ENCODE data around the gene TIMM44.
A peak's percentile ranks its signal among the peaks of the same experiment; 100 is the strongest.
"Not testable (repeated sequence)": the region's sequence is repeated elsewhere in the genome, so short reads cannot be mapped to it uniquely, and the experiment has no call there.

The TIMM44 gene

DNA sequence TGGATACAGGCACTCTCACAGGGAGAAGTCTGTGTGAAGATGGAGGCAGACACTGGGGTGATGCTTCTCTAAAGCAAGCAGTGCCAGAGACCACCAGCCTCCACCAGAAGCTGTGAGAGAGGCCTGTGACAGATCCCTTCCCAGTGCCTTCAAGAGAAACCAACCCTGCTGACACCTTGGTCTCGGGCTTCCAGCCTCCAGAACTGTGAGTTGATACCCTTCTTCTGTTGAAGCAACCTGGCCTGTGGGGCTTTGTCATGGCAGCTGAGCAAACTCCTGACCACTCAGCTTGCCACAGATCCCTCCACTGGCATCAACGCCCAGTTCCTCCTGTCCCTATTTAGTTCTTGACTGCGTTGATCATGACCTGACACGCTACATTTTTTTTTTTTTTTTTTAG is 33.0 kb upstream of the TIMM44 start:
- no peak for DNase-seq

- DNase-seq, result no peak
Measured at GRCh38 chr19:7975037-7975436, 31.6 kb upstream of the TIMM44 start.

- no peak for DNase-seq
Measured at GRCh38 chr19:7973883-7974282, 30.4 kb upstream of the TIMM44 start.

DNA sequence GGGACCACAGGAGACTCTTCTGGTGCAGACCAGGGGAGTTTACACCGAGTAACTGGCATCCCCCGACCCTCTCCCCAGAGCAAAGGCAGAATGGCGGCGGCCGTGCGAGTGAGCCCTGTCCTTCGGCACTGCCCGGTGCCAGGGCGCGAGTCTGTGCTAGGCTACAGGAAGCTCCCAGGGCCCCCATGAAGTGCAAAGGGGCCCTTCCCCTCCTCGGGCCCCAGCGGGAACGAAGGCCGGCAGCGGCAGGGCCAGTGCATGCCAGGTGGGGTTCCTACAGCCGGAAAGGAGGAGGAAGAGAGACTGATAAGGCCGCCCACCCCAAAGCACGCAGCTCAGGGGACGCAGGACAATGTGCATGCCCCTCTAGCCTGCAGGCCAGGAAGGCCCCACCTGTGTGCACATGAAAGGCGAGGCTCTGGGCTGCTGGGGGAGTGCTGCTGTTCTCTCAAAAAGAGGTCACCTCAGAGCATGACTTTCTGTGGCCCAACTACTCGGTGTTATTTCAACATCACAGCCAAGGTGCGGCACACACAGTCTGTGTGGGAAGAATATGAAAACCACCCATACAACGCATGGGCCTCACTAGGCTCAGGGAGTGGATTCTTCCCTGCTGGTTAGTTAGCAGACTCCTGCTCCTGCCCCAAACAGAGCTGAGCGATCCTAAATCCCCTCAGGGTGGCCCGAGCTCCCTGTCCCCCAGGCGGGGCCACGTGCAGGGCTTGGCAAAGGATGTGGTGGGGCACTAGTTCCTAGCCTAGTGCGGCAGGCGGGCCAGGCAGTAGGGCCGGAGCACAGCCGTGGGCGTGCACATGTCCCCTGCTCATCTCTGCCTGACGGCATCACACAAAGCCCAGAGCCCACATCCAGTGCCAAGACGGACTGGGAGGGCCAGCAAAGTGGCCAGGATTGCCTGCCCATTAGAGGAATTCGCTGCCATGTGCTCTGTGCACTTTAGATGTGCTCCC is 28.4 kb upstream of the TIMM44 start:
- no peak for DNase-seq

DNA sequence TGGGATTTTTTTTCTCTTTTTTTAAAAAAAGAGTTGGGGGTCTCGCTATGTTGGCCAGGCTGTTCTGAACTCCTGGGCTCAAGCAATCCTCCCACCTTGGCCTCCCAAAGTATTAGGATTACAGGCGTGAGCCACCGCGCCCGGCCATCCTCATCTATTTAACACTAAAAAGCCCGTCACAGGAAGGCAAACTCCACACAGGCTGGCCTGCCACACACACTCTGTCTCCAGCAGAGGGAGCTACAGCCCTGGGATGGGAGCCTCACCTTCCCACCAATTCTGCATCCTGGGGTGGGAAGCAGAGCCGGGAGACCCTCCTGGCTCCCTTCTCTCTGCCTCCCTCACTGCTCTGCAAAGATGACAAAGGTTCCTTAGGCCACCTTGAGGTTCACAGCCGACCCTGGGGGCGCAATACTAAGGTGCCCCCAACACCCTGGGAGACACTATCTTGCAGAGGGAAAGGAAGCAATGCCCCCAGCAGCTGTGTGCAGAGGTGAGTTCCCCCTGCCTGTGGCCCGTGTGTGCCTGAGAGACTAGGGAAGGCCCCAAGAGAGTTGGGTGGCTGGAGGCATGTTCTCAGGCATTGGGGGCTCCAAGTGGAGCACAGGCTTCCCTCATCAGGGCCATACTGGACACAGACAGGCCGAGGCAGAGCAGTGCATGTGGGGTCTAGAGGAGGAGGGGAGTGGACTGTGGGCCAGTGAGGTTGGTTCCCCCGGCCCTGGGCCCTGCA is 27.4 kb upstream of the TIMM44 start:
- DNase-seq, result no peak

GRCh38 chr19:7969555-7969939 is 26.1 kb upstream of the TIMM44 start:
- DNase-seq, result no peak

DNA sequence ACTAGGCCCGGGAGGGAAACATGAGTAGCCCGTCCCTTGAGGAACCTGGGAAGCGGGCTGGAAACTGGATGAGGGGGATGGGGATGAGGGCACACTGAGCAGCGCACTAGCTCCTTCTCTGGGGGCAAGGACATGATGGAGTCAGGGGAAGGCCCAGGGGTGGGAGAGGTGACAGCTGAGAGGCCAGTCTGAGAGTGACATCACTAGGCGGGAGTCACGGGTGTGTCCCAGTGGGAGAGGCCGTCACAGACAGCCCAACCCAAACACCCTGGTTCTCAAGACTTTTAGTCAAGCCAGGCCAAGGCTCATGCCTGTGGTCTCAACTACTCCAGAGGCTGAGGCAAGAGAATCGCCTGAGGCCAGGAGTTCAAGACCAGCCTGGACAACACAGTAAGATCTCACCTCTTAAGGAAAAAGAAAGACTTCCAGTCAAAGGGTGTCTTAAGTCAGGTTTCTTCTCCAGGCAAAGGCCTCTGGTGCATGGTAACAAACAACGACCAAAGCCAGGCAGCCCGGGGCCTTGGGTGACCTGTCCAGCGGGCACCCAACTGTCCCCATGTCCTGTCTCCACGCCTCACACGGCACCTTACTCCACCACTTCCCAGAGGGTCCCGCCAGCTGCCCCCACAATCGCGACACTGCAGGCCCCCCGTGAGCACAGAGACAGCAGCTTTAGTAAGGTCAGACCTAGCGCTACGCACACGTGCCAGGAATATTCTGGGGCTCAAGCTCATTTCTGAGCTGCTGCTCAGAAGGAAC is 25.5 kb upstream of the TIMM44 start:
- no peak for DNase-seq

GRCh38 chr19:7968008-7968795 is 24.7 kb upstream of the TIMM44 start:
- no peak for DNase-seq

GRCh38 chr19:7965921-7966665 is 22.6 kb upstream of the TIMM44 start:
- no peak for DNase-seq

DNA sequence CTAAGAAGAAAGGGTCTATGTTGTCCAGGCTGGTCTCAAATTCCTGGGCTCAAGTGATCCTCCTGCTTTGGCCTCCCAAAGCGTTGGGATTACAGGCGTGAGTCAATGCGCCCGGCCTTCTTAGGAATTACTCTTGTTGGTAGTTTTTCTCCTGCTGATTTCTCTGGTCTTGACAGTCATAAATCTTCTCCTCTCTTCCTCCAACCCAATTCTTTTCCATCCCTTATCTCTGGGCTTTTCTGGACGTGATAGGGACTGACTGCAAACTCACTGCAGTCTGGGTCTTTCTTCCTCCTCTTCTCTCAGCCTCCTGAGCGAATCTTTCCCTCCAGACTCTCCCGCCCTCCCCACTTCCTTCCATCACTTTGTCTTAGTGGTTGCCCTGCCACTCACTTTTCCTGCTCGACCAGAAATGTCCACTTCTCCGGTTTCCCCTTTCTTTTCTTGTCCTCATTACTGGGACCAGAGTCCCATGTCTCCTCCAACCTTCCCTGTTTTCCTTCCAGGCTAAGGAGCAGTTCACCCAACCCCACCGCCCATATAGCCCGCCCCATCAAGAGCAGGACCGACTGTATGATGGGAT is 21.9 kb upstream of the TIMM44 start:
- DNase-seq, result no peak

- DNase-seq, result no peak
Measured at GRCh38 chr19:7963566-7963965, 20.1 kb upstream of the TIMM44 start.

DNA sequence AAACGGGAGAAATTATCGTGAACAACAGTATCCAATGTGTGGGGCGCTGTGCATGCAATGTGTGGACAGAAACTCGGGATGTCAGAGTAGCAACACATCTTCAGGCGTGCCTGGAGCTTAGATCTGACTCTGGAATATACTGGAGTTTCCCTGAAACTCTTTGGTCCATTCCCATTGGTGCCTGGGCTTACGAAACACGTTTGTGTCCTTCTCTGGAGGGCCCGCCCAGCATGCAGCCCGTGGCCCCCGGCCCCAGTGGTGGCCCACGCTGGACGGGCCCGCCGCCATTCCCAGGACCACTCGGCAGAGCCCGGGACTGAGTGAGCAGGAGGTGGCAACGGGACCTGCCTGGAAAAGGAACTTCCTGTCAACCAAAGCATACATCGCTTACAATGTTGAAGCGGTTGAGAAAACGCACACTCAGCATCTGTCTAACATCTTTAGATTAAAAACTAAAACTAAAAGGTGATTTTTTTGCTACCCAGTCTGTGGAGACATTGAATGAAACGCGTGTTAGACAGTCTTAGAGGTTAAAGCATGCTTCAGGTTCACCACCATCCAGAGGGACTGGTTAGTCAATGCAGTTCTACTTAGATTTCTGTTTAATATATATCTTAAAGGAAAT is 19.3 kb upstream of the TIMM44 start:
- DNase-seq, result no peak

DNA sequence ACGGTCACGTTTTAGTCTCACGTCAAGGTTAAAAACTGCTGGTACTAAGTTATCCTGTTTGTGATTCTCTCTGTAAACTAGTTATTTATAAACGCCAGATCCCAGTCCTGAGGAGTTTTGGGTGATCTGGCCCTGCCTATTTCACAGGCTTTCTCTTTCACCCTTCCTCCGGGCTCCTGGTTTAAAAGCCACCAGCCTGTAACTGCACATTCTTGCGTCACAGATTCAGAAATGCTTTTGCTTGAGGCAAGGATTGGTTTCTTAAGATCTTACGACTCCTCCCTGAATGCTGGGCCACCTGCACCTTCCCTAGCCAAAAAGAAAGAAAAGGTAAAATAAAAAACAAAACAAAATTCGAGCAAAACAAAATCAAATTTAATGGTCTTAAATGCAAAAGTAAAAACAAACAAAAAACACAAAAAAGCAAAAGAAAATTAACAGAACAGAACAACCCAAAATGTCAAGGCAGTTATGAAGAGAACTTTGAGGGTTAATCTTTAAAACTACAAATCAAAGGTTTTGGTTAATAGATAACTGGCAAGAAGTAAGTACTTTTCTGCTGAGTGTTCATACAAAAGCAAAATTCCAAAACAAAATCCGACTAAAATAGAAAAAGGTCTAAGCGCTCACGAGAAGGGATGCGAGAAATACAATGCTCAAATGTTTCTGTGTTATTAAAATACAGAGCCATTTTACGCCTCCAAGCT is 18.6 kb upstream of the TIMM44 start:
- DNase-seq, result no peak

DNA sequence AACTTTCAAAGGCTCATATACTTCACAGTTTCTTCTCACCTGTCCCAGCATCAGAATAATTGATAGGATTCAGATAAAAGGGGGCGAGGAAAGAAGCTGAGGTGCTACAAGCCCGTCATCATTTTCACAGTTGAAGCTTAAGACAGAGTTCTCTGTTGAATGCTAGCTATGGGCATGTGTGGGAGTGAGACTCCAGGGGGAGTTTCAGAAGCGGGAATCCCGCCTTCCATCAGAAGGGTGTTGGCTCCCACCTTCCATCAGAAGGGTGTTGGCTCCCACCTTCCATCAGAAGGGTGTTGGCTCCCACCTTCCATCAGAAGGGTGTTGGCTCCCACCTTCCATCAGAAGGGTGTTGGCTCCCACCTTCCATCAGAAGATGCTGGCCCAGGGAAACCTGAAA is 17.6 kb upstream of the TIMM44 start:
- not testable (repeated sequence) for DNase-seq

DNA sequence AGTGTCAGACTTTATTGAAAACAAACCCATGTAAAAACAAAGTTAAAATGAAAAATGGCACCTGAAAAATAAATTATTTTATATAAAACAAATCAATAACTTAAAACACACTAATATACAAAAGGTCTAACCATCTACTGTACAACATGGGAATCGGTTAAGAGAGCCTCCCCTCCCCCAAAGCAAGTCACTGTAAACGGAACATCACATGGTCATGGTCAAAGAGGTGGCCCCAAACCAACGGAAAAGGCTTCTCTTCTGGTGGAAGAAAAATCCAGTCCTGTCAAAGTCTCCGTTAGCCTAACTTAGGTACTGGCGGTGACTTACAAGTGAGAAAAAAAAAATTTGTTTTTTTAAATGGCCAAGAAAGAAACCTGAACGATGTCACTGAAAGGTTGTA is 15.7 kb upstream of the TIMM44 start:
- no peak for DNase-seq

DNA sequence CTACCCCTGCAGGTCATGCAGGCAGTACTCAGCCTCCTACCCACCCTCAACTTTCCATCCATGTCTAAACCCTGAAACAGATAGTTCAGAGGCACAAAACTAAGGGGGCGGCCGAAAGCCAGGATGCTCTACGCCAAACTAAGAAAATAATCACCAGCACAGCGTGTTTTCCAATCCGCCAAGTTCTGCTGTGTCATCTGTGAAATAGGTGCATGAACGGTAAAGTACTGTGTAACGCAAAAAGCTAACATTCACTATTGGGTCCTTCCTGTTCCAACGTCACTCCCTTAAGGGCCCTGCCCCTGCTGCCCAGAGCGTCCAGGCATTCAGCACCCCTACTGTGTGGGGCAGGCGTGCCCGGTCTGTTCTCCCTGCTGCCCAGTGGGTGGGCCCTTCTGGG is 12.2 kb upstream of the TIMM44 start:
- DNase-seq, result no peak

DNA sequence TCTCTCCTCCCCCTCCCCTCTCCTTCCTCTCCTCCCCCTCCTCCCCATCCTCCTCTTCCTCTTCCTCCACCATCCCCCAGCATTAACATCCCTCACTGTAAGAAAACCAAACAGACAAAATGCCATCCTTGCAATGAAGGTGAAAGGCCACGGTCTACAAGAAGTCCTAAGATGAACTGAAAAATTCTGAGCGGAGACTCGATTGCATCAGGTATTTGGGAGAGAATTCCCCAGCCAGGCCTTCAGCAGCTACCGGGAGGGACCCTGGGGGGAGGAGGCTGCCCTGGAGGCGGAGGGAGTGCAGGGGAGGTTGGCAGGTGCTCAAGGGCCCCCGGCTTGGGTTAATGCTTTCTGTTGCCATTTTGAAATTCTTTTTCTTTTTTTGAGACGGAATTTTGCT is 10.1 kb upstream of the TIMM44 start:
- no peak for DNase-seq

- no peak for DNase-seq
Measured at GRCh38 chr19:7953060-7953459, 9.6 kb upstream of the TIMM44 start.

- no peak for DNase-seq
Measured at GRCh38 chr19:7947939-7948338, 4.5 kb upstream of the TIMM44 start.

GRCh38 chr19:7944177-7944761 is 803 bp upstream of the TIMM44 start:
- peak; percentile 64 for DNase-seq

All from DMS 273 treated with DMSO at 0.1 percent for 48 hours (cell line).